IMR-90 (cell line): Measurements from ENCODE around the gene BMPER. TPM values are rescaled to one million over a fixed set of nuclear protein-coding genes. Genes with fewer than 3 reads are reported as not detected.

Experiments
- ATAC-seq: fragments of 200-7000 bp; cut with Tn5 transposase; 2 replicates; pipeline ENCODE4 v1.9.1; 2020; ENCODE audit warnings: low read depth, mild to moderate bottlenecking, moderate library complexity
- BruUV-seq: library from RNA; stranded (reverse); fragments of 400-500 nt; replicated peaks from 2 replicates; lab custom pipeline; 2021; lab: Mats Ljungman, UMichigan
- CTCF ChIA-PET: fragments of 300-600 bp; formaldehyde crosslinking; extraction: SDS; loops from one replicate; lab custom pipeline; 2021; ENCODE audit warnings: antibody characterized with exemption; lab: Yijun Ruan, JAX
- POLR2A ChIA-PET: fragments of 300-600 bp; sonication (Branson Sonifier 250); formaldehyde crosslinking; loops from one replicate; lab custom pipeline; 2022; ENCODE audit warnings: antibody characterized with exemption; ENCODE audit not compliant: unreplicated experiment; lab: Charles Lee
- DNase-seq: peaks from one replicate; pipeline ENCODE4 v3.0.0; 2013
- H2AFZ ChIP-seq: replicated peaks from 2 replicates; pipeline ENCODE3; 2013; ENCODE audit warnings: low read length, mild to moderate bottlenecking; ENCODE audit not compliant: poor library complexity
- H2AK5ac ChIP-seq: 2 replicates; pipeline ENCODE4 v1.6.1; 2013; ENCODE audit warnings: low read depth, low read length, inconsistent platforms
- H2AK9ac ChIP-seq: replicated peaks from 2 replicates; pipeline ENCODE3; 2013; ENCODE audit warnings: mild to moderate bottlenecking, low read depth, low read length, moderate library complexity; ENCODE audit not compliant: poor library complexity
- H2BK120ac ChIP-seq: 2 replicates; pipeline ENCODE4 v1.6.1; 2013; ENCODE audit warnings: low read depth, low read length, inconsistent platforms
- H2BK15ac ChIP-seq: 3 replicates; pipeline ENCODE4 v1.6.1; 2013; ENCODE audit warnings: low read depth, low read length, inconsistent platforms
- H2BK20ac ChIP-seq: 2 replicates; pipeline ENCODE4 v1.6.1; 2013; ENCODE audit warnings: low read depth, mild to moderate bottlenecking, inconsistent platforms, low read length, moderate library complexity
- H2BK5ac ChIP-seq: 2 replicates; pipeline ENCODE4 v1.6.1; 2013; ENCODE audit warnings: mild to moderate bottlenecking, low read depth, low read length, inconsistent platforms; ENCODE audit not compliant: poor library complexity, severe bottlenecking
- H3K14ac ChIP-seq: replicated peaks from 2 replicates; pipeline ENCODE4 v1.6.1; 2013; ENCODE audit warnings: low read depth, low read length, inconsistent platforms
- H3K18ac ChIP-seq: 2 replicates; pipeline ENCODE4 v1.6.1; 2013; ENCODE audit warnings: low read depth, low read length, control low read depth
- H3K23ac ChIP-seq: 2 replicates; pipeline ENCODE4 v1.6.1; 2013; ENCODE audit warnings: low read depth, low read length, inconsistent platforms
- H3K27ac ChIP-seq: 2 replicates; pipeline ENCODE4 v1.5.1; 2013; ENCODE audit warnings: mild to moderate bottlenecking, control low read depth, low read length; ENCODE audit not compliant: insufficient read depth
- H3K27me3 ChIP-seq: 2 replicates; pipeline ENCODE4 v1.6.1; 2013; ENCODE audit warnings: low read length; ENCODE audit not compliant: control insufficient read depth, insufficient read depth
- H3K36me3 ChIP-seq: 2 replicates; pipeline ENCODE4 v1.6.1; 2013; ENCODE audit warnings: low read length, mixed read lengths; ENCODE audit not compliant: control insufficient read depth, insufficient read depth
- H3K4ac ChIP-seq: 2 replicates; pipeline ENCODE4 v1.6.1; 2013; ENCODE audit warnings: low read depth, low read length, inconsistent platforms
- H3K4me1 ChIP-seq: 2 replicates; pipeline ENCODE4 v1.6.1; 2013; ENCODE audit warnings: low read length, mixed read lengths; ENCODE audit not compliant: control insufficient read depth, insufficient read depth
- H3K4me2 ChIP-seq: 2 replicates; pipeline ENCODE4 v1.6.1; 2013; ENCODE audit warnings: low read depth, mild to moderate bottlenecking, control low read depth, low read length, moderate library complexity
- H3K4me3 ChIP-seq: 2 replicates; pipeline ENCODE4 v1.5.1; 2013; ENCODE audit warnings: low read depth, mild to moderate bottlenecking, control low read depth, low read length, moderate library complexity; ENCODE audit not compliant: insufficient read depth
- H3K56ac ChIP-seq: 2 replicates; pipeline ENCODE4 v1.6.1; 2013; ENCODE audit warnings: low read length, inconsistent platforms; ENCODE audit not compliant: insufficient read depth; ENCODE audit errors: extremely low read depth
- H3K79me1 ChIP-seq, 2 experiments: 2 replicates each; pipeline ENCODE4 v1.6.1; 2013; ENCODE audit warnings: low read length in 2 of 2, inconsistent platforms in 1 of 2, low read depth in 1 of 2
- H3K9ac ChIP-seq: 2 replicates; pipeline ENCODE4 v1.6.1; 2013; ENCODE audit warnings: low read depth, low read length, control low read depth
- H3K9me1 ChIP-seq: 2 replicates; pipeline ENCODE4 v1.6.1; 2013; ENCODE audit warnings: low read length, inconsistent platforms; ENCODE audit not compliant: insufficient read depth
- H3K9me3 ChIP-seq: 2 replicates; pipeline ENCODE4 v1.6.1; 2013; ENCODE audit warnings: low read length; ENCODE audit not compliant: control insufficient read depth, insufficient read depth
- H4K20me1 ChIP-seq: 2 replicates; pipeline ENCODE4 v1.6.1; 2013; ENCODE audit warnings: low read length, inconsistent platforms; ENCODE audit not compliant: insufficient read depth
- H4K5ac ChIP-seq: 2 replicates; pipeline ENCODE4 v1.6.1; 2013; ENCODE audit warnings: mild to moderate bottlenecking, low read depth, low read length, control low read depth
- H4K8ac ChIP-seq, 2 experiments: 2 replicates each; pipeline ENCODE4 v1.6.1; 2013; ENCODE audit warnings: low read depth in 2 of 2, low read length in 2 of 2, control low read depth in 1 of 2, inconsistent platforms in 1 of 2
- H4K91ac ChIP-seq: 2 replicates; pipeline ENCODE4 v1.6.1; 2013; ENCODE audit warnings: low read depth, low read length, inconsistent platforms; ENCODE audit not compliant: insufficient read depth
- CHD1 ChIP-seq: IDR thresholded peaks from 2 replicates; pipeline ENCODE4 v1.6.1; 2012; ENCODE audit warnings: low read depth, low read length, improper control_type of control experiment
- FOS ChIP-seq: fragments of 150-350 bp; IDR thresholded peaks from 2 replicates; pipeline ENCODE4 v1.6.1; 2016; ENCODE audit warnings: low read depth, low read length
- MAFK ChIP-seq: IDR thresholded peaks from 2 replicates; pipeline ENCODE4 v1.6.1; 2012; ENCODE audit warnings: low read depth, low read length, improper control_type of control experiment
- MAZ ChIP-seq: IDR thresholded peaks from 2 replicates; pipeline ENCODE4 v1.6.1; 2012; ENCODE audit warnings: low read depth, mild to moderate bottlenecking, low read length, improper control_type of control experiment, moderate library complexity, borderline replicate concordance
- POLR2A ChIP-seq: IDR thresholded peaks from 2 replicates; pipeline ENCODE4 v1.6.1; 2012; ENCODE audit warnings: mild to moderate bottlenecking, low read depth, low read length
- RAD21 ChIP-seq: IDR thresholded peaks from 2 replicates; pipeline ENCODE4 v1.6.1; 2012; ENCODE audit warnings: low read length, improper control_type of control experiment
- RCOR1 ChIP-seq: IDR thresholded peaks from 2 replicates; pipeline ENCODE4 v1.6.1; 2012; ENCODE audit warnings: mild to moderate bottlenecking, low read length, improper control_type of control experiment; ENCODE audit not compliant: insufficient replicate concordance
- RFX5 ChIP-seq: IDR thresholded peaks from 2 replicates; pipeline ENCODE4 v1.8.0; 2012; ENCODE audit warnings: low read depth, mild to moderate bottlenecking, low read length, moderate library complexity
- SMC3 ChIP-seq: fragments of 150-350 bp; IDR thresholded peaks from 2 replicates; pipeline ENCODE4 v1.6.1; 2016; ENCODE audit warnings: low read depth, mild to moderate bottlenecking, antibody characterized with exemption, low read length, moderate library complexity
- WGBS, 2 experiments: methylation state at CpG; one replicate each; pipeline versions ENCODE4 v1.1.5 to v1.1.7; 2013; ENCODE audit warnings: missing lambda C conversion rate in 2 of 2; ENCODE audit not compliant: insufficient read length in 1 of 2; ENCODE audit errors: extremely low coverage in 2 of 2; 5-methylcytosine and 5-hydroxymethylcytosine counted together
- dilution Hi-C: fragments of 300-500 bp; cut with HindIII; formaldehyde crosslinking; loops from one replicate; pipeline ENCODE4 v1.14.3; 2018; ENCODE audit warnings: low sequenced_read_pairs; ENCODE audit not compliant: unreplicated experiment
- in situ Hi-C: fragments of 300-500 bp; cut with MboI; formaldehyde crosslinking; loops from 3 replicates; pipeline ENCODE4 v1.14.3; 2019; ENCODE audit warnings: low sequenced_read_pairs, inconsistent platforms, mixed read lengths
- intact Hi-C: fragments of 100-400 bp; cut with micrococcal nuclease; formaldehyde crosslinking; loops from 2 replicates; pipeline ENCODE4 v1.10.0; 2022
- polyA plus RNA-seq, 3 experiments: library from polyadenylated mRNA; depleted of rRNA; stranded (reverse); fragments of >200 nt; gene quantifications; 2 replicates each; pipeline ENCODE4 v1.2.3, GENCODE V29; 2012; ENCODE audit warnings: low replicate concordance in 1 of 3
- total RNA-seq: library from RNA; depleted of rRNA; stranded (reverse); fragments of >200 nt; gene quantifications from 2 replicates; pipeline ENCODE4 v1.2.3, GENCODE V29; 2012
- TF ChIP-seq, protein P1 (sequence below): conservative IDR thresholded peaks from 2 replicates; pipeline ENCODE4 v1.5.1; 2012; ENCODE audit warnings: mild to moderate bottlenecking, low read depth, low read length, improper control_type of control experiment
- TF ChIP-seq, protein P2 (sequence below): fragments of 150-350 bp; IDR thresholded peaks from 2 replicates; pipeline ENCODE4 v1.6.1; 2017; ENCODE audit warnings: mild to moderate bottlenecking, antibody characterized with exemption, low read length, low read depth
- TF ChIP-seq, protein P3 (sequence below): fragments of 150-350 bp; IDR thresholded peaks from 2 replicates; pipeline ENCODE4 v1.6.1; 2016; ENCODE audit warnings: low read depth, mild to moderate bottlenecking, low read length, moderate library complexity, borderline replicate concordance

The BMPER gene
- total and polyA plus RNA-seq, 2 of the 4 experiments (the other 2 are of a cell fraction), result 6.2 to 7.9 TPM

GRCh38 chr7:33979300-33979806 lies 74.0 kb downstream of the BMPER start:
- peak overlapping the region; percentile 85 for H3K56ac ChIP-seq
- H3K9me1 ChIP-seq, result peaks cover 19% of the 10 kb centered on the region
- DNase-seq (no peak), ATAC-seq (no peak)
- peak overlapping the region; percentile 99 for H2BK20ac ChIP-seq
- peak overlapping the region; percentile 26 for H3K9ac ChIP-seq
- dilution Hi-C loops, result no loop called here
- WGBS, 2 experiments, result 100% methylated on average over 1 of the region's 6 CpGs; no CpG with 5 or more reads in 1 of the 2 experiments
- peak overlapping the region; percentile 89 for H4K5ac ChIP-seq
- BruUV-seq, result no TSS peak
- H2AK9ac ChIP-seq, result peak overlapping the region; percentile 59
- H3K4ac ChIP-seq, result peak overlapping the region; percentile 99
- peak overlapping the region; percentile 98 for H4K91ac ChIP-seq
- peak overlapping the region; percentile 92 for H3K27ac ChIP-seq
- ChIA-PET CTCF (interaction anchor here (0.5 to 1.8 kb wide), 4 partner anchors 46 to 176 kb away, joined by 3 to 8 read pairs (median 4); no protein-coding TSS in a partner anchor), POLR2A (no interaction called here)
- no peaks in the 10 kb centered on the region for H4K20me1 ChIP-seq
- peaks cover 4% of the 10 kb centered on the region for H3K36me3 ChIP-seq
- peaks cover 3 to 6% of the 10 kb centered on the region in 2 experiments; a peak in 1 of 4 replicates for H3K79me1 ChIP-seq
- H3K4me1 ChIP-seq, result peaks cover 23% of the 10 kb centered on the region
- TF ChIP-seq, protein P1, sequence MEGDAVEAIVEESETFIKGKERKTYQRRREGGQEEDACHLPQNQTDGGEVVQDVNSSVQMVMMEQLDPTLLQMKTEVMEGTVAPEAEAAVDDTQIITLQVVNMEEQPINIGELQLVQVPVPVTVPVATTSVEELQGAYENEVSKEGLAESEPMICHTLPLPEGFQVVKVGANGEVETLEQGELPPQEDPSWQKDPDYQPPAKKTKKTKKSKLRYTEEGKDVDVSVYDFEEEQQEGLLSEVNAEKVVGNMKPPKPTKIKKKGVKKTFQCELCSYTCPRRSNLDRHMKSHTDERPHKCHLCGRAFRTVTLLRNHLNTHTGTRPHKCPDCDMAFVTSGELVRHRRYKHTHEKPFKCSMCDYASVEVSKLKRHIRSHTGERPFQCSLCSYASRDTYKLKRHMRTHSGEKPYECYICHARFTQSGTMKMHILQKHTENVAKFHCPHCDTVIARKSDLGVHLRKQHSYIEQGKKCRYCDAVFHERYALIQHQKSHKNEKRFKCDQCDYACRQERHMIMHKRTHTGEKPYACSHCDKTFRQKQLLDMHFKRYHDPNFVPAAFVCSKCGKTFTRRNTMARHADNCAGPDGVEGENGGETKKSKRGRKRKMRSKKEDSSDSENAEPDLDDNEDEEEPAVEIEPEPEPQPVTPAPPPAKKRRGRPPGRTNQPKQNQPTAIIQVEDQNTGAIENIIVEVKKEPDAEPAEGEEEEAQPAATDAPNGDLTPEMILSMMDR, result no peak
- TF ChIP-seq FOS (no peak), MAZ (no peak; the same call in 1 of the 2 replicates), POLR2A (no peak), RAD21 (no peak), RFX5 (no peak), SMC3 (no peak), RCOR1 (no peak), MAFK (no peak), CHD1 (no peak)
- TF ChIP-seq, protein P2, sequence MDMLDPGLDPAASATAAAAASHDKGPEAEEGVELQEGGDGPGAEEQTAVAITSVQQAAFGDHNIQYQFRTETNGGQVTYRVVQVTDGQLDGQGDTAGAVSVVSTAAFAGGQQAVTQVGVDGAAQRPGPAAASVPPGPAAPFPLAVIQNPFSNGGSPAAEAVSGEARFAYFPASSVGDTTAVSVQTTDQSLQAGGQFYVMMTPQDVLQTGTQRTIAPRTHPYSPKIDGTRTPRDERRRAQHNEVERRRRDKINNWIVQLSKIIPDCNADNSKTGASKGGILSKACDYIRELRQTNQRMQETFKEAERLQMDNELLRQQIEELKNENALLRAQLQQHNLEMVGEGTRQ, result no peak
- TF ChIP-seq, protein P3, sequence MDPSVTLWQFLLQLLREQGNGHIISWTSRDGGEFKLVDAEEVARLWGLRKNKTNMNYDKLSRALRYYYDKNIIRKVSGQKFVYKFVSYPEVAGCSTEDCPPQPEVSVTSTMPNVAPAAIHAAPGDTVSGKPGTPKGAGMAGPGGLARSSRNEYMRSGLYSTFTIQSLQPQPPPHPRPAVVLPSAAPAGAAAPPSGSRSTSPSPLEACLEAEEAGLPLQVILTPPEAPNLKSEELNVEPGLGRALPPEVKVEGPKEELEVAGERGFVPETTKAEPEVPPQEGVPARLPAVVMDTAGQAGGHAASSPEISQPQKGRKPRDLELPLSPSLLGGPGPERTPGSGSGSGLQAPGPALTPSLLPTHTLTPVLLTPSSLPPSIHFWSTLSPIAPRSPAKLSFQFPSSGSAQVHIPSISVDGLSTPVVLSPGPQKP, result no peak
- H2AK5ac ChIP-seq, result peak overlapping the region; percentile 98
- H3K18ac ChIP-seq, result peak overlapping the region; percentile 93
- peak overlapping the region; percentile 99 for H2BK120ac ChIP-seq
- intact Hi-C loops, result loop anchor here (1.0 to 2.0 kb wide), 2 partner anchors 46 to 281 kb away; no protein-coding TSS in a partner anchor
- H2AFZ ChIP-seq, result peak overlapping the region; percentile 81
- H2BK15ac ChIP-seq, result peak overlapping the region; percentile 62; the same call in 2 of the 3 replicates
- peak overlapping the region; percentile 80 for H3K23ac ChIP-seq
- H3K9me3 ChIP-seq, result no peaks in the 10 kb centered on the region
- H2BK5ac ChIP-seq, result peak overlapping the region; percentile 99
- peak overlapping the region; percentile 98 for H3K14ac ChIP-seq
- in situ Hi-C loops, result no loop called here
- H3K4me2 ChIP-seq, result peak overlapping the region; percentile 24; the same call in 1 of the 2 replicates
- no peaks in the 10 kb centered on the region for H3K27me3 ChIP-seq
- H3K4me3 ChIP-seq, result no peak overlapping the region
- H4K8ac ChIP-seq, result peak overlapping the region; percentile 81 to 94
